GM19043 (cell line): ENCODE data around the gene TEX44.
"Not testable (repeated sequence)": the region's sequence is repeated elsewhere in the genome, so short reads cannot be mapped to it uniquely, and the experiment has no call there.

Experiments
- ATAC-seq: cut with Tn5 transposase; IDR thresholded peaks from one replicate; pipeline ENCODE4 v1.9.1; 2021; ENCODE audit warnings: low read depth; ENCODE audit not compliant: unreplicated experiment

The TEX44 gene

DNA sequence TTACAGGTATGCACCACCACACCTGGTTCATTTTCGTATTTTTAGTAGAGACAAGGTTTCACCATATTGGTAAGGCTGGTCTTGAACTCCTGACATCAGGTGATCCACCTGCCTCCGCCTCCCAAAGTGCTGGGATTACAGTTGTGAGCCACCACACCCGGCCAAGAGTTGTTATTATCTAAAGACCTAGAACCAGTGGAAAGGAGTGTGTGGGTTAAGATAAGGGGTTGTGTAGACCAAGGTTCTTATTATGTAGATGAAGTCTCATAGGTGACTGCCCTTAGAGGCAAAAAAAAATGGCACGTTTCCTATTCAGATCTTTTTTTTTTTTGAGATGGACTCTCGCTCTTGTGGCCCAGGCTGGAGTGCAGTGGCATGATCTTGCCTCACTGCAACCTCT lies 21.7 kb upstream of the TEX44 start:
- not testable (repeated sequence) for ATAC-seq

GRCh38 chr2:231571661-231572191 lies 20.9 kb upstream of the TEX44 start:
- no peak for ATAC-seq

DNA sequence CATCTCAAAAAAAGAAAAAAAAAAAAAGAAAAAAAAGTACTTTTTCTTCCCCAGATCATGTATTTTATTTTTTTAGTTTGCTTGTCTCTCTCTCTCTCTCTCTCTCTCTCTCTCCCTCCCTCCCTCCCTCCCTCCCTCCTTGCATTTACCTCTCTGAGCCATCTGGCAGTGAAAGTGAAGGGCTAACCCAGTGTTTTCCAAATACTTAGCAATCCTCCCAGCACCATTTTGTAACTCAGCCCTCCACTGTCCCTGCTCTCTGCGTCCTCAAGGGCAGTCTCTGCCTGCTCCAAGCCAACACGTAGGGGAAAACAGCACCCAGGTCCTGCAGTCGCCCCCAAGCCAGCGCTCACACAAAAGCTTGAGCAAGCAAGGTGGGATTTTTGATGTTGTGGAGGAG lies 19.6 kb upstream of the TEX44 start:
- ATAC-seq: no peak

GRCh38 chr2:231573698-231574421 lies 18.8 kb upstream of the TEX44 start:
- no peak for ATAC-seq

DNA sequence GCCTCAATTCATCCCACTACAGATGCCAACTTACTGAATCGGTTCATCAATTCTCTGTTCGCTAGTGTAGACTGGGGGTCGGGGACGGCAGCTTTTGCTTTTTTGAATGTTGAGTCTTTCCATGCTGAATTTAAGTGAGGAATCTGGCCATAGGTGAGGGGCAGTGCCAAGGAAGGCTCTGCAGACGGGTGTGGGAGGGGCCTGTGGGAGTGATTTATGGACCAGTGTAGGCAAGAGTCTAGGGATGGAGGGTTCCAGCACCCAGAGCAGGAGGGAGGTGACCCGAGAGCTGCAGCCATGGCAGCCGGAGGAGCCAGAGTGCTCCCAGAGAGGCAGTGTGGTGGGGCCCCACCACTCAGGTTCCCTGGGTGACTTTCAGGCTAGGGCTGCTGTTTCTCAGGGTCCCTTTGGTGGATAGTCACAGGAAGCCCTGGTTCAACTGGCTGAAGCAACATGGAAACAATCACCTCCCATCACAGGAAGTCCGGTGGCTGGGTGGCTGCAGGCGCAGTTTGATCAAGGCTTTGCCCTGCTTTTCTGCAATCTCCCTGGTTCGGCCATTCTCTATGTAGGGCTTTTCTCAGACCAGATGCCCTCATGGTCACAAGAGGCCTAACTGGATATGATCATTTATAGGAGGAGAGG lies 16.9 kb upstream of the TEX44 start:
- no peak for ATAC-seq

DNA sequence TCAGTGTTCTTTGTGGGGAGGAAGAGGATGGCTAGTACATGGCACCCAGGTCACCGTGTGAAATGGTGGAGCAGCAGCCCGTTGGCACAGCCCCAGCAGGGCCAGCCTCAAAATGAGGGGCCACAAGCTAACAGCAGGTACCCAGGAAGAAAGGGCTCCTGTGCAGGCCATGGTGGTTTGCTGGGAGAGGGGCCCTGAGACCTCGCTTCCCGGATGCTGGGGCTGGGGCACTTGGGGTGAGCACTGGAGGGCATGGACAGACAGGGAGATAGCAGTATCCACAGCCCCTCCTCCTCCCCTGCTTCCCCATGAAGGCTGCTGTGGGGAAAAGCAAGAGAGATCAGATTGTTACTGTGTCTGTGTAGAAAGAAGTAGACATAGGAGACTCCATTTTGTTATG lies 16.2 kb upstream of the TEX44 start:
- no peak for ATAC-seq

DNA sequence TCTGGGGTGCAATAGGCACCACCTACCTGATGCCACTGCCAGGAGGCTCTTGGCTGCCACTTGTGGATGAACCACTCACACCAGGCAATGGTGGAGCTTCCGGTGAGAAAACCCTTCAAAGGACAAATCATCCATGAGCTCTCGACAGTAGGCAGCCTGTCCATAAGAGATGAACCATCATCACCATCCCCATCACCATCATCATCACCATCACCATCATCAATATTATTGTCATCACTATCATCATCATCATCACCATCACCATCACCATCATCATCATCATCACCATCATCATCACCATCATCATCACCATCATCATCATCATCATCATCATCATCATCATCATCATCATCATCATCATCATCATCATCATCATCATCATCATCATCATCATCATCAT lies 14.0 kb upstream of the TEX44 start:
- not testable (repeated sequence) for ATAC-seq

DNA sequence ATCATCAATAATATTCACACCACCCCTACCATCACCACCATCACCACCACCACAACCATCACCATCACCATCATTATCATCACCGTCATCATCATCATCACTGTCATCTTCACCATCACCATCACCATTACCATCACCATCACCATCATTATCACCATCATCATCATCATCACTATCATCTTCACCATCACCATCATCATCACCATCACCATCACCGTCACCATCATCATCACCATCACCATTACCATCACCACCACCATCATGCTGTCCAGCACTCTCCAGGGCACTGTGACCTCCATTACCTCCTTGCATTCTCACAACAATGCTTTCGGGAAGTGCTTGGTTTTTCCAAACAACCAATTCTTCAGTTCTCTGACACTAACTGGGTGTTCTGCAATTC lies 13.1 kb upstream of the TEX44 start:
- no peak for ATAC-seq

DNA sequence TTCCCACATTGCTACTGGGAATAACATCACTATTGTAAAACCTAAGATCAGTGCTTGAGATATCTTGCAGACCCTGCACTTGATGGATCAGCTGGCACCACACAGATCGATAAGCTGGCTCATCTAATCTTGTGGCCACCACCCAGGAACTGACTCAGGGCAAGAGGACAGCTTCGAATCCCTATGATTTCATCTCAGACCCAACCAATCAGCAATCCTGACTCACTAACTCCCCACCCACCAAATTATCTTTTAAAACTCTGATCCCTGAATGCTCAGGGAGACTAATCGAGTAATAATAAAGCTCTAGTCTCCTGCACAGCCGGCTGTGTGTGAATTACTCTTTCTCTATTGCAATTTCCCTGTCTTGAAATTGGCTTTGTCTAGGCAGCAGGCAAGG lies 11.3 kb upstream of the TEX44 start:
- ATAC-seq: no peak

GRCh38 chr2:231583982-231584381 lies 8.7 kb upstream of the TEX44 start:
- no peak for ATAC-seq

DNA sequence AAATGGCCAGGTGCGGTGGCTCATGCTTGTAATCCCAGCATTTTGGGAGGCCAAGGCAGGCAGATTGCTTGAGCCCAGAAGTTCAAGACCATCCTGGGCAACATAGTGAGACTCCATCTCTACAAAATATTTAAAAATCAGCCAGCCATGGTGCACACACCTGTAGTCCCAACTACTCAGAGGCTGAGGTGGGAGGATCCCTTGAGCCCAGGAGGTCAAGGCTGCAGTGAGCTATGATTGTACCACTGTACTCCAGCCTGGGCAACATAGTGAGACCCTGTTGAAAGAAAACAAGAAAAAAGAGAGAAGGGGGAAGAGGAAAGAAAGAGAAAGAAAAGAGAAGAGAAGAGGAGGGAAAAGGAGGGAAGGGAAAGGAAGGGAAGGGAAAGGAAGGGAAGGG lies 4.9 kb upstream of the TEX44 start:
- not testable (repeated sequence) for ATAC-seq

DNA sequence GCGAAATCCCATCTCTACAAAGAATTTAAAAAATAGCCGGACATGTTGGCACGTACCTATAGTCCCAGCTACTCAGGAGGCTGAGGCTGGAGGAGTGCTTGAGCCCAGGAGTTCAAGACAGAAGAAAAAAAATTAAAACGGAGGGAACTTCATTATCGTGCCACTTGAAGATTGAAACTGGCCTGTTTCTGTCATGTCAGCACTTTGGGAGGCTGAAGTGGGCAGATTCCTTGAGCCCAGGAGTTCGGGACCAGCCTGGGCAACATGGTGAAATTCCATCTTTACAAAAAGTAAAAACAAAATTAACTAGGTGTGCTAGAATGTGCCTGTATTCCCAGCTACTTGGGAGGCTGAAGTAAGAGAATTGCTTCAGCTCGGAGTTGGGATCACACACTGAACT lies 3.0 kb upstream of the TEX44 start:
- no peak for ATAC-seq

GRCh38 chr2:231590614-231591013 lies 2.0 kb upstream of the TEX44 start:
- ATAC-seq: no peak

DNA sequence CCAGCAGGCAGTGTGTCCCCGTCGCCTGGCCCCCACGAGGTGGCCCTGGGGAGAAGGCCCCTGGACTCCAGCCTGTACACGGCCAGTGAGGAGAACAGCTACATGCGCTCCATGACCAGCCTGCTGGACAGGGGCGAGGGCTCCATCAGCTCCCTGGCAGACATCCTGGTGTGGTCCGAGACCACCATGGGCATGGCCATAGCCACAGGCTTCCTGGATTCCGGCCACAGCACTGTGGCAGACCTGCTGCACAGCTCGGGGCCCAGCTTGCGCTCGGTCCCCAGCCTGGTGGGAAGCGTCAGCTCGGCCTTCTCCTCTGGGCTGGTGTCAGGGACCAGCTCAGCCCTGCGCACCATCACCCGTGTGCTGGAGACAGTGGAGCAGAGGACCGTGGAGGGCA lies 1.0 kb downstream of the TEX44 start:
- ATAC-seq: no peak

DNA sequence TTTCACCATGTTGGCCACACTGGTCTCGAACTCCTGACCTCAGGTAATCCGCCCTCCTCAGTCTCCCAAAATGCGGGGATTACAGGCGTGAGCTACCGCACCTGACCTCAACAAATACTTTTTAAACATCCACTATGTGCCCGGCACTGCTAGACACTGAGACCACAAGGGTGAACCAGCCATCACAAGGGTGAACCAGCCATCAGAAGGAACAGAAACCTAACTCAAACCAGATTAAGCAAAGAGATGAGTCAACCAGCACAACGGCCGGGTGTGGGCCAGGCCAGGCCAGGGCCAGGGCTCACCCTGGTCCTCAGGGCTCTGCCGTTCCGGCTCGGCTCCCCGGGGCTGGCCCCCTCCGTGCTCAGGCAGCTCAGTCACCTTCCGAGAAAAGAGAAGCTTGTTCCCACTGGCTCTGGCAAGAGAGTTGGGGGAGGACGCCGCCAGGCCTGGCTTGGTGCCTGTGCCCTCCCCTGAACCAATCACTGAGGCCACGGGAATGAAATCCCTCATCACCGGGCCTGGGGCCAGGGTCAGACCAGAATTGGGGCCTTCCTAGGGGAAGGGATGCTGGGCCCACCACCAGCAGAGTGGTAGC lies 4.4 kb downstream of the TEX44 start:
- peak; percentile 75 for ATAC-seq

DNA sequence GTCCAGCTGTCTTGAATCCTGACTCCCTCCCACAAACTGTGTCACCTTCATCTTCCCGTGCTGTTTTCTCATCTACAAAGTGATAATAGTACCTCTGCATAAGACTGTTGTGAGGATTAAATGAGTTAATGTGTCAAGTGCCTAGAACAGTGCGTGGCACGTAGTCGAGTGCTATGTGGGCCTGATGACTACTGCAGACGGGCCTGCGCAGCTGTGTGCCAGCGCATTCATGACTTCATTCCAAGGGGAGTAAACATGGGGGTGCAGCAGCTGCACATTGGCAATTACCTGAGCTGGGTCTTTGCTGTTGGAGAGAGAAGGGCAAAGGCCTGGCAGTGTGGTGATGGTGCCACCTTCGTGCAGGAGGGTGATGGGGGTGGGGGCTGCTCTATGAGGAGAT lies 5.0 kb downstream of the TEX44 start:
- no peak for ATAC-seq

- no peak for ATAC-seq
Observed at GRCh38 chr2:231600619-231601355, 8.1 kb downstream of the TEX44 start.

DNA sequence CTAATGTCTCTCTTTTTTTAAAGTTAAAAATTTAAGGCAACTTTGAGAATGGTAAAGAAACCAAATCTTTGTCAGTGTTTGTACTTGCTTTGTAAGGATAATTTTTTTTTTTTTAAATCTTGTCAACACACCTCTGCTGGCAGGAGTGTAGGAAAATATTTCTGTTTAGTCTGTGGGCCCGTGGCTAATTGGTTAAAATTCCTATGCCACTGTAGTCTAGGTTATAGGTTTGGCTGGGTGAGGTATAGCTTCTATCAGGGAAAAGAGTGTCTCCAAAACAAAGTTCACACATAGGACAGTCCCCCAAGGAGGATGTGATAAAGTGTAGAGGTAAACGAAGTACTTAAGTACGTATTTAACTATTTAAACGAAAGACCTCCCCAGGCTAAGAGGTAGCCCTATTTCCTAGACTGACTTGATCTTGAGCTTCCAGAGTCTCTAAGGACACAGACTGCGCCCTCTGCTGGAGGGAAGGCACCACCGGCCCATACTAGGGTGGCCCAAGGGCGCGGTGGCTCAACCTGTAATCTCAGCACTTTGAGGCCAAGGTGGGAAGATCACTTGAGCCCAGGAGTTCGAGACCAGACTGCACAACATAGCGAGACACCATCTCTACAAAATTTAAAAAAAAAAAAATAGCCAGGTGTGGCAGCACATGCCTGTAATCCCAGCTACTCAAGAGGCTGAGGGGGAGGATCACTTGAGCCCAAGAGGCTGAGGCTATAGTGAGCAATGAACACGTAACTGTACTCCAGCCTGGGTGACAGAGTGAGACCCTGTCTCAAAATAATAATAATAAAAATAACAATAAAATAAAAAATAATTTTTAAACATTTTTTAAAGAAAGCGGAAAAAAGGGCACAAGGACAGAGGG lies 8.9 kb downstream of the TEX44 start:
- no peak for ATAC-seq

GRCh38 chr2:231602859-231603467 lies 10.3 kb downstream of the TEX44 start:
- ATAC-seq: no peak
